SH-SY5Y (cell line): ENCODE measurements around the gene CLDN6.

Experiments
- GATA2 ChIP-seq: IDR thresholded peaks from 2 replicates; pipeline ENCODE4 v1.6.1; 2011; ENCODE audit warnings: mild to moderate bottlenecking, low read depth, low read length
- GATA3 ChIP-seq: IDR thresholded peaks from 2 replicates; pipeline ENCODE4 v1.6.1; 2011; ENCODE audit warnings: low read depth, mild to moderate bottlenecking, low read length, moderate library complexity

GRCh38 chr16:2975161-2975795 lies 42.7 kb downstream of the CLDN6 start:
- no peak for TF ChIP-seq GATA2
- no peak for TF ChIP-seq GATA3
